A204.1 (cell line): ENCODE results near the gene DNAJC9.
A peak's percentile ranks its signal among the peaks of the same experiment; 100 is the strongest.
"Not testable (repeated sequence)": the region's sequence is repeated elsewhere in the genome, so short reads cannot be mapped to it uniquely, and the experiment has no call there.

ENCODE experiments used
- FAIRE-seq: peaks from 2 replicates; lab custom pipeline; 2012; peaks lifted over from hg19 to GRCh38; lab: Jason Lieb, UNC

Gene DNAJC9

GRCh38 chr10:73246646-73247508 lies at the start of gene DNAJC9:
DNAJC9 (minus strand) TSS chr10:73247255; CDS start chr10:73247189, 66 bp downstream.
- FAIRE-seq: no peak

- FAIRE-seq: no peak
Observed at GRCh38 chr10:73293461-73293860, 46.4 kb upstream of the DNAJC9 start.

GRCh38 chr10:73289958-73290357 lies 42.9 kb upstream of the DNAJC9 start:
- no peak for FAIRE-seq

- no peak for FAIRE-seq
Observed at GRCh38 chr10:73287441-73287840, 40.4 kb upstream of the DNAJC9 start.

- no peak for FAIRE-seq
Observed at GRCh38 chr10:73281097-73281496, 34.0 kb upstream of the DNAJC9 start.

GRCh38 chr10:73264423-73264822 lies 17.4 kb upstream of the DNAJC9 start:
- FAIRE-seq: no peak

- peak; percentile 94 for FAIRE-seq
Observed at GRCh38 chr10:73263693-73264347, 16.8 kb upstream of the DNAJC9 start.

- FAIRE-seq: no peak
Observed at GRCh38 chr10:73262880-73263555, 16.0 kb upstream of the DNAJC9 start.

GRCh38 chr10:73262105-73262730 lies 15.2 kb upstream of the DNAJC9 start:
- no peak for FAIRE-seq

- FAIRE-seq: no peak
Observed at GRCh38 chr10:73261362-73261995, 14.4 kb upstream of the DNAJC9 start.

- not testable (repeated sequence) for FAIRE-seq
Observed at GRCh38 chr10:73258612-73259011, 11.6 kb upstream of the DNAJC9 start.

- no peak for FAIRE-seq
Observed at GRCh38 chr10:73253225-73253555, 6.1 kb upstream of the DNAJC9 start.

- FAIRE-seq: peak; percentile 97
Observed at GRCh38 chr10:73252445-73253224, 5.6 kb upstream of the DNAJC9 start, which contains the start of gene MRPS16. MRPS16 (minus strand) TSS chr10:73252644; CDS start chr10:73252482, 162 bp downstream.

- no peak for FAIRE-seq
Observed at GRCh38 chr10:73251683-73252444, 4.8 kb upstream of the DNAJC9 start.

- FAIRE-seq: no peak
Observed at GRCh38 chr10:73248259-73248724, 1.2 kb upstream of the DNAJC9 start.

GRCh38 chr10:73247509-73248258 lies 629 bp upstream of the DNAJC9 start:
- FAIRE-seq: no peak

- FAIRE-seq: no peak
Observed at GRCh38 chr10:73246322-73246645, 771 bp downstream of the DNAJC9 start.

- no peak for FAIRE-seq
Observed at GRCh38 chr10:73244866-73245477, 2.1 kb downstream of the DNAJC9 start.

GRCh38 chr10:73239908-73240307 lies 7.1 kb downstream of the DNAJC9 start:
- FAIRE-seq: no peak
